IMR-90 (cell line): ENCODE measurements around the gene ARHGEF39. TPM values are rescaled to one million over a fixed set of nuclear protein-coding genes. Genes with fewer than 3 reads are reported as not detected.

Experiments used
- ATAC-seq: fragments of 200-7000 bp; cut with Tn5 transposase; 2 replicates; pipeline ENCODE4 v1.9.1; 2020; ENCODE audit warnings: low read depth, mild to moderate bottlenecking, moderate library complexity
- BruUV-seq: library from RNA; stranded (reverse); fragments of 400-500 nt; replicated peaks from 2 replicates; lab custom pipeline; 2021; lab: Mats Ljungman, UMichigan
- CTCF ChIA-PET: fragments of 300-600 bp; formaldehyde crosslinking; extraction: SDS; loops from one replicate; lab custom pipeline; 2021; ENCODE audit warnings: antibody characterized with exemption; lab: Yijun Ruan, JAX
- POLR2A ChIA-PET: fragments of 300-600 bp; sonication (Branson Sonifier 250); formaldehyde crosslinking; loops from one replicate; lab custom pipeline; 2022; ENCODE audit warnings: antibody characterized with exemption; ENCODE audit not compliant: unreplicated experiment; lab: Charles Lee
- DNase-seq: peaks from one replicate; pipeline ENCODE4 v3.0.0; 2013
- H2AFZ ChIP-seq: replicated peaks from 2 replicates; pipeline ENCODE3; 2013; ENCODE audit warnings: low read length, mild to moderate bottlenecking; ENCODE audit not compliant: poor library complexity
- H2AK5ac ChIP-seq: 2 replicates; pipeline ENCODE4 v1.6.1; 2013; ENCODE audit warnings: low read depth, low read length, inconsistent platforms
- H2AK9ac ChIP-seq: replicated peaks from 2 replicates; pipeline ENCODE3; 2013; ENCODE audit warnings: mild to moderate bottlenecking, low read depth, low read length, moderate library complexity; ENCODE audit not compliant: poor library complexity
- H2BK120ac ChIP-seq: 2 replicates; pipeline ENCODE4 v1.6.1; 2013; ENCODE audit warnings: low read depth, low read length, inconsistent platforms
- H2BK15ac ChIP-seq: 3 replicates; pipeline ENCODE4 v1.6.1; 2013; ENCODE audit warnings: low read depth, low read length, inconsistent platforms
- H2BK20ac ChIP-seq: 2 replicates; pipeline ENCODE4 v1.6.1; 2013; ENCODE audit warnings: low read depth, mild to moderate bottlenecking, inconsistent platforms, low read length, moderate library complexity
- H2BK5ac ChIP-seq: 2 replicates; pipeline ENCODE4 v1.6.1; 2013; ENCODE audit warnings: mild to moderate bottlenecking, low read depth, low read length, inconsistent platforms; ENCODE audit not compliant: poor library complexity, severe bottlenecking
- H3K14ac ChIP-seq: replicated peaks from 2 replicates; pipeline ENCODE4 v1.6.1; 2013; ENCODE audit warnings: low read depth, low read length, inconsistent platforms
- H3K18ac ChIP-seq: 2 replicates; pipeline ENCODE4 v1.6.1; 2013; ENCODE audit warnings: low read depth, low read length, control low read depth
- H3K23ac ChIP-seq: 2 replicates; pipeline ENCODE4 v1.6.1; 2013; ENCODE audit warnings: low read depth, low read length, inconsistent platforms
- H3K27ac ChIP-seq: 2 replicates; pipeline ENCODE4 v1.5.1; 2013; ENCODE audit warnings: mild to moderate bottlenecking, control low read depth, low read length; ENCODE audit not compliant: insufficient read depth
- H3K27me3 ChIP-seq: 2 replicates; pipeline ENCODE4 v1.6.1; 2013; ENCODE audit warnings: low read length; ENCODE audit not compliant: control insufficient read depth, insufficient read depth
- H3K36me3 ChIP-seq: 2 replicates; pipeline ENCODE4 v1.6.1; 2013; ENCODE audit warnings: low read length, mixed read lengths; ENCODE audit not compliant: control insufficient read depth, insufficient read depth
- H3K4ac ChIP-seq: 2 replicates; pipeline ENCODE4 v1.6.1; 2013; ENCODE audit warnings: low read depth, low read length, inconsistent platforms
- H3K4me1 ChIP-seq: 2 replicates; pipeline ENCODE4 v1.6.1; 2013; ENCODE audit warnings: low read length, mixed read lengths; ENCODE audit not compliant: control insufficient read depth, insufficient read depth
- H3K4me2 ChIP-seq: 2 replicates; pipeline ENCODE4 v1.6.1; 2013; ENCODE audit warnings: low read depth, mild to moderate bottlenecking, control low read depth, low read length, moderate library complexity
- H3K4me3 ChIP-seq: 2 replicates; pipeline ENCODE4 v1.5.1; 2013; ENCODE audit warnings: low read depth, mild to moderate bottlenecking, control low read depth, low read length, moderate library complexity; ENCODE audit not compliant: insufficient read depth
- H3K56ac ChIP-seq: 2 replicates; pipeline ENCODE4 v1.6.1; 2013; ENCODE audit warnings: low read length, inconsistent platforms; ENCODE audit not compliant: insufficient read depth; ENCODE audit errors: extremely low read depth
- H3K79me1 ChIP-seq, 2 experiments: 2 replicates each; pipeline ENCODE4 v1.6.1; 2013; ENCODE audit warnings: low read length in 2 of 2, inconsistent platforms in 1 of 2, low read depth in 1 of 2
- H3K9ac ChIP-seq: 2 replicates; pipeline ENCODE4 v1.6.1; 2013; ENCODE audit warnings: low read depth, low read length, control low read depth
- H3K9me1 ChIP-seq: 2 replicates; pipeline ENCODE4 v1.6.1; 2013; ENCODE audit warnings: low read length, inconsistent platforms; ENCODE audit not compliant: insufficient read depth
- H3K9me3 ChIP-seq: 2 replicates; pipeline ENCODE4 v1.6.1; 2013; ENCODE audit warnings: low read length; ENCODE audit not compliant: control insufficient read depth, insufficient read depth
- H4K20me1 ChIP-seq: 2 replicates; pipeline ENCODE4 v1.6.1; 2013; ENCODE audit warnings: low read length, inconsistent platforms; ENCODE audit not compliant: insufficient read depth
- H4K5ac ChIP-seq: 2 replicates; pipeline ENCODE4 v1.6.1; 2013; ENCODE audit warnings: mild to moderate bottlenecking, low read depth, low read length, control low read depth
- H4K8ac ChIP-seq, 2 experiments: 2 replicates each; pipeline ENCODE4 v1.6.1; 2013; ENCODE audit warnings: low read depth in 2 of 2, low read length in 2 of 2, control low read depth in 1 of 2, inconsistent platforms in 1 of 2
- H4K91ac ChIP-seq: 2 replicates; pipeline ENCODE4 v1.6.1; 2013; ENCODE audit warnings: low read depth, low read length, inconsistent platforms; ENCODE audit not compliant: insufficient read depth
- BHLHE40 ChIP-seq: fragments of 150-350 bp; IDR thresholded peaks from 2 replicates; pipeline ENCODE4 v1.6.1; 2016; ENCODE audit warnings: mild to moderate bottlenecking, low read depth, low read length
- CEBPB ChIP-seq: IDR thresholded peaks from 2 replicates; pipeline ENCODE4 v1.6.1; 2012; ENCODE audit warnings: low read depth, low read length, improper control_type of control experiment
- CHD1 ChIP-seq: IDR thresholded peaks from 2 replicates; pipeline ENCODE4 v1.6.1; 2012; ENCODE audit warnings: low read depth, low read length, improper control_type of control experiment
- FOS ChIP-seq: fragments of 150-350 bp; IDR thresholded peaks from 2 replicates; pipeline ENCODE4 v1.6.1; 2016; ENCODE audit warnings: low read depth, low read length
- MAFK ChIP-seq: IDR thresholded peaks from 2 replicates; pipeline ENCODE4 v1.6.1; 2012; ENCODE audit warnings: low read depth, low read length, improper control_type of control experiment
- MAZ ChIP-seq: IDR thresholded peaks from 2 replicates; pipeline ENCODE4 v1.6.1; 2012; ENCODE audit warnings: low read depth, mild to moderate bottlenecking, low read length, improper control_type of control experiment, moderate library complexity, borderline replicate concordance
- MXI1 ChIP-seq: IDR thresholded peaks from 2 replicates; pipeline ENCODE4 v1.6.1; 2012; ENCODE audit warnings: low read depth, mild to moderate bottlenecking, low read length, moderate library complexity, borderline replicate concordance
- NFE2L2 ChIP-seq: fragments of 150-350 bp; IDR thresholded peaks from 2 replicates; pipeline ENCODE4 v1.6.1; 2016; ENCODE audit warnings: low read depth, mild to moderate bottlenecking, low read length
- POLR2A ChIP-seq: IDR thresholded peaks from 2 replicates; pipeline ENCODE4 v1.6.1; 2012; ENCODE audit warnings: mild to moderate bottlenecking, low read depth, low read length
- RCOR1 ChIP-seq: IDR thresholded peaks from 2 replicates; pipeline ENCODE4 v1.6.1; 2012; ENCODE audit warnings: mild to moderate bottlenecking, low read length, improper control_type of control experiment; ENCODE audit not compliant: insufficient replicate concordance
- RFX5 ChIP-seq: IDR thresholded peaks from 2 replicates; pipeline ENCODE4 v1.8.0; 2012; ENCODE audit warnings: low read depth, mild to moderate bottlenecking, low read length, moderate library complexity
- SMC3 ChIP-seq: fragments of 150-350 bp; IDR thresholded peaks from 2 replicates; pipeline ENCODE4 v1.6.1; 2016; ENCODE audit warnings: low read depth, mild to moderate bottlenecking, antibody characterized with exemption, low read length, moderate library complexity
- WGBS, 2 experiments: methylation state at CpG; one replicate each; pipeline versions ENCODE4 v1.1.5 to v1.1.7; 2013; ENCODE audit warnings: missing lambda C conversion rate in 2 of 2; ENCODE audit not compliant: insufficient read length in 1 of 2; ENCODE audit errors: extremely low coverage in 2 of 2; 5-methylcytosine and 5-hydroxymethylcytosine counted together
- dilution Hi-C: fragments of 300-500 bp; cut with HindIII; formaldehyde crosslinking; loops from one replicate; pipeline ENCODE4 v1.14.3; 2018; ENCODE audit warnings: low sequenced_read_pairs; ENCODE audit not compliant: unreplicated experiment
- in situ Hi-C: fragments of 300-500 bp; cut with MboI; formaldehyde crosslinking; loops from 3 replicates; pipeline ENCODE4 v1.14.3; 2019; ENCODE audit warnings: low sequenced_read_pairs, inconsistent platforms, mixed read lengths
- intact Hi-C: fragments of 100-400 bp; cut with micrococcal nuclease; formaldehyde crosslinking; loops from 2 replicates; pipeline ENCODE4 v1.10.0; 2022
- polyA plus RNA-seq, 3 experiments: library from polyadenylated mRNA; depleted of rRNA; stranded (reverse); fragments of >200 nt; gene quantifications; 2 replicates each; pipeline ENCODE4 v1.2.3, GENCODE V29; 2012; ENCODE audit warnings: low replicate concordance in 1 of 3
- total RNA-seq: library from RNA; depleted of rRNA; stranded (reverse); fragments of >200 nt; gene quantifications from 2 replicates; pipeline ENCODE4 v1.2.3, GENCODE V29; 2012
- TF ChIP-seq, protein P1 (sequence below): fragments of 150-350 bp; IDR thresholded peaks from 2 replicates; pipeline ENCODE4 v1.6.1; 2016; ENCODE audit warnings: low read depth, mild to moderate bottlenecking, low read length, moderate library complexity, borderline replicate concordance
- TF ChIP-seq, protein P2 (sequence below): fragments of 150-350 bp; IDR thresholded peaks from 2 replicates; pipeline ENCODE4 v1.6.1; 2017; ENCODE audit warnings: mild to moderate bottlenecking, antibody characterized with exemption, low read length, low read depth
- TF ChIP-seq, protein P3 (sequence below): conservative IDR thresholded peaks from 2 replicates; pipeline ENCODE4 v1.5.1; 2012; ENCODE audit warnings: mild to moderate bottlenecking, low read depth, low read length, improper control_type of control experiment

Gene ARHGEF39
- total and polyA plus RNA-seq, 2 of the 4 experiments (the other 2 are of a cell fraction), result 2.5 to 2.8 TPM

DNA sequence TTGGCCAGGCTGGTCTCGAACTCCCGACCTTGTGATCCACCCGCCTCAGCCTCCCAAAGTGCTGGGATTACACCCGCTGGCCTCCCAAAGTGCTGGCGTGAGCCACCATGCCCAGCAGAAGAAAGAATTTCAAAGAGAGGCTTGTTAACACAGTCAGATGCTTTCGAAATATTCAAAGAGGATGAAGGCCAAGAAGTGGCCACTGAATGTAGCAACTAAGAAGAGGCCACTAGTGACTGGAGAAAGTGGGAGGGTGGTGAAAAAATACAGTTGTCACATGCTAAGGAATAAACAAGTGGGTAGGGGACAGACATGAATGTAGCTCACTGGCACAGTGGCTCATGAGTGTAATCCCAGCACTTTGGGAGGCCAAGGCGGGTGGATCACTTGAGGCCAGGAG, 37.7 kb upstream of the ARHGEF39 start:
- no peak overlapping the region for H3K4me2 ChIP-seq
- peaks cover 55 to 77% of the 10 kb centered on the region in 2 experiments for H3K79me1 ChIP-seq
- 96% methylated on average over 4 of the region's 7 CpGs; no CpG with 5 or more reads in 1 of the 2 experiments for WGBS, 2 experiments
- H3K4me3 ChIP-seq, result no peak overlapping the region
- no peak overlapping the region for H3K27ac ChIP-seq
- no peak overlapping the region for H2BK120ac ChIP-seq
- peaks cover 20% of the 10 kb centered on the region; the same call in 1 of the 2 replicates for H4K20me1 ChIP-seq
- H3K4ac ChIP-seq, result no peak overlapping the region
- no peak overlapping the region for H3K14ac ChIP-seq
- no peak overlapping the region for H3K23ac ChIP-seq
- peaks cover 92% of the 10 kb centered on the region for H3K36me3 ChIP-seq
- peaks cover 7% of the 10 kb centered on the region for H3K9me1 ChIP-seq
- no peak overlapping the region for H2BK20ac ChIP-seq
- H3K27me3 ChIP-seq, result no peaks in the 10 kb centered on the region
- no peak overlapping the region for H2AK9ac ChIP-seq
- H4K8ac ChIP-seq, result no peak overlapping the region
- intact Hi-C loops, result no loop called here
- H3K9me3 ChIP-seq, result no peaks in the 10 kb centered on the region
- H4K91ac ChIP-seq, result no peak overlapping the region
- TF ChIP-seq, protein P1, sequence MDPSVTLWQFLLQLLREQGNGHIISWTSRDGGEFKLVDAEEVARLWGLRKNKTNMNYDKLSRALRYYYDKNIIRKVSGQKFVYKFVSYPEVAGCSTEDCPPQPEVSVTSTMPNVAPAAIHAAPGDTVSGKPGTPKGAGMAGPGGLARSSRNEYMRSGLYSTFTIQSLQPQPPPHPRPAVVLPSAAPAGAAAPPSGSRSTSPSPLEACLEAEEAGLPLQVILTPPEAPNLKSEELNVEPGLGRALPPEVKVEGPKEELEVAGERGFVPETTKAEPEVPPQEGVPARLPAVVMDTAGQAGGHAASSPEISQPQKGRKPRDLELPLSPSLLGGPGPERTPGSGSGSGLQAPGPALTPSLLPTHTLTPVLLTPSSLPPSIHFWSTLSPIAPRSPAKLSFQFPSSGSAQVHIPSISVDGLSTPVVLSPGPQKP, result no peak
- TF ChIP-seq, protein P2, sequence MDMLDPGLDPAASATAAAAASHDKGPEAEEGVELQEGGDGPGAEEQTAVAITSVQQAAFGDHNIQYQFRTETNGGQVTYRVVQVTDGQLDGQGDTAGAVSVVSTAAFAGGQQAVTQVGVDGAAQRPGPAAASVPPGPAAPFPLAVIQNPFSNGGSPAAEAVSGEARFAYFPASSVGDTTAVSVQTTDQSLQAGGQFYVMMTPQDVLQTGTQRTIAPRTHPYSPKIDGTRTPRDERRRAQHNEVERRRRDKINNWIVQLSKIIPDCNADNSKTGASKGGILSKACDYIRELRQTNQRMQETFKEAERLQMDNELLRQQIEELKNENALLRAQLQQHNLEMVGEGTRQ, result no peak
- TF ChIP-seq FOS (no peak), SMC3 (no peak), BHLHE40 (no peak), CEBPB (no peak), POLR2A (no peak), MAFK (no peak), CHD1 (no peak), RFX5 (no peak), MXI1 (no peak), MAZ (no peak), RCOR1 (no peak), NFE2L2 (no peak)
- TF ChIP-seq, protein P3, sequence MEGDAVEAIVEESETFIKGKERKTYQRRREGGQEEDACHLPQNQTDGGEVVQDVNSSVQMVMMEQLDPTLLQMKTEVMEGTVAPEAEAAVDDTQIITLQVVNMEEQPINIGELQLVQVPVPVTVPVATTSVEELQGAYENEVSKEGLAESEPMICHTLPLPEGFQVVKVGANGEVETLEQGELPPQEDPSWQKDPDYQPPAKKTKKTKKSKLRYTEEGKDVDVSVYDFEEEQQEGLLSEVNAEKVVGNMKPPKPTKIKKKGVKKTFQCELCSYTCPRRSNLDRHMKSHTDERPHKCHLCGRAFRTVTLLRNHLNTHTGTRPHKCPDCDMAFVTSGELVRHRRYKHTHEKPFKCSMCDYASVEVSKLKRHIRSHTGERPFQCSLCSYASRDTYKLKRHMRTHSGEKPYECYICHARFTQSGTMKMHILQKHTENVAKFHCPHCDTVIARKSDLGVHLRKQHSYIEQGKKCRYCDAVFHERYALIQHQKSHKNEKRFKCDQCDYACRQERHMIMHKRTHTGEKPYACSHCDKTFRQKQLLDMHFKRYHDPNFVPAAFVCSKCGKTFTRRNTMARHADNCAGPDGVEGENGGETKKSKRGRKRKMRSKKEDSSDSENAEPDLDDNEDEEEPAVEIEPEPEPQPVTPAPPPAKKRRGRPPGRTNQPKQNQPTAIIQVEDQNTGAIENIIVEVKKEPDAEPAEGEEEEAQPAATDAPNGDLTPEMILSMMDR, result no peak
- no peak overlapping the region for H3K56ac ChIP-seq
- H2AK5ac ChIP-seq, result no peak overlapping the region
- no peak overlapping the region for H3K18ac ChIP-seq
- no peaks in the 10 kb centered on the region for H3K4me1 ChIP-seq
- no peak overlapping the region for H2BK15ac ChIP-seq
- in situ Hi-C loops, result no loop called here
- no peak overlapping the region for H3K9ac ChIP-seq
- dilution Hi-C loops, result no loop called here
- no peak overlapping the region for H2BK5ac ChIP-seq
- H2AFZ ChIP-seq, result no peak overlapping the region
- ATAC-seq, result no peak
- ChIA-PET POLR2A (no interaction called here), CTCF (interaction anchor here (0.8 kb wide), 1 partner anchor 11 kb away, joined by 4 read pairs; no protein-coding TSS in a partner anchor)
- H4K5ac ChIP-seq, result no peak overlapping the region
- DNase-seq, result no peak
- BruUV-seq, result no TSS peak
